Lower leg skin (tissue), 3 donors: ENCODE data around the gene MINDY4.

ENCODE experiments used
- CTCF ChIP-seq, 3 donors: fragments of 450-650 bp; IDR thresholded peaks; one replicate each; pipeline ENCODE4 v1.5.1; 2016; ENCODE audit warnings: antibody characterized with exemption in 3 of 3, mild to moderate bottlenecking in 3 of 3, moderate library complexity in 2 of 3
- POLR2A ChIP-seq, 2 donors: fragments of 450-650 bp; IDR thresholded peaks; one replicate each; pipeline ENCODE4 v1.6.1; 2016 to 2017; ENCODE audit warnings: antibody characterized with exemption in 2 of 2, mild to moderate bottlenecking in 1 of 2, moderate library complexity in 1 of 2

GRCh38 chr7:30728591-30729100 is 42.6 kb upstream of the MINDY4 start:
- TF ChIP-seq CTCF (IDR thresholded peaks at IDR 0.05) (no peak), POLR2A (IDR thresholded peaks at IDR 0.05) (no peak)
